SK-N-SH (cell line): ENCODE data around the gene RCOR2. TPM values are rescaled to one million over a fixed set of nuclear protein-coding genes. Genes with fewer than 3 reads are reported as not detected.

Experiments used
- CTCF ChIA-PET: fragments of 300-600, 350-600 bp; formaldehyde crosslinking; extraction: SDS; loops from one replicate; lab custom pipeline; 2021; lab: Yijun Ruan, JAX
- POLR2A ChIA-PET: fragments of 350-600 bp; sonication (Branson Sonifier 250); formaldehyde crosslinking; extraction: SDS; loops from one replicate; lab custom pipeline; 2020; ENCODE audit warnings: antibody characterized with exemption, inconsistent platforms; lab: Yijun Ruan, JAX
- DNase-seq: peaks from one replicate; pipeline ENCODE4 v3.0.0; 2012
- H2AFZ ChIP-seq: fragments of 200-600 bp; sonication (generic); 2 replicates; pipeline ENCODE4 v1.8.1; 2016; ENCODE audit warnings: antibody characterized with exemption, mild to moderate bottlenecking, low read depth
- H3F3A ChIP-seq: fragments of 200-600 bp; sonication (generic); replicated peaks from 2 replicates; pipeline ENCODE3; 2016; ENCODE audit warnings: antibody characterized with exemption, mild to moderate bottlenecking; ENCODE audit not compliant: insufficient read depth
- H3K27ac ChIP-seq, 2 experiments: fragments of 200-500 bp in 1 of 2; fragments of 200-600 bp in 1 of 2; sonication (Bioruptor generic) in 1 of 2; sonication (generic), shearing (Covaris generic) in 1 of 2; 2 replicates each; pipeline versions ENCODE4 v1.5.1 to v1.6.1; 2014 to 2016; ENCODE audit warnings: low read depth in 2 of 2, inconsistent platforms in 1 of 2, low read length in 1 of 2, mild to moderate bottlenecking in 1 of 2, mixed read lengths in 1 of 2
- H3K27me3 ChIP-seq: fragments of 200-600 bp; sonication (generic), shearing (Covaris generic); 2 replicates; pipeline ENCODE4 v1.6.1; 2016; ENCODE audit warnings: mixed run types; ENCODE audit not compliant: insufficient read depth
- H3K36me3 ChIP-seq, 2 experiments: fragments of 200-500 bp in 1 of 2; fragments of 200-600 bp in 1 of 2; sonication (Bioruptor generic) in 1 of 2; sonication (generic) in 1 of 2; replicated peaks in 1 of 2; 2 replicates each; pipeline versions ENCODE3 to v1.5.1; 2014 to 2016; ENCODE audit warnings: low read length in 1 of 2, mild to moderate bottlenecking in 1 of 2; ENCODE audit not compliant: insufficient read depth in 2 of 2, control insufficient read depth in 1 of 2
- H3K4me1 ChIP-seq, 2 experiments: fragments of 200-500 bp in 1 of 2; fragments of 200-600 bp in 1 of 2; sonication (Bioruptor generic) in 1 of 2; sonication (generic), shearing (Covaris generic) in 1 of 2; 2 replicates each; pipeline versions ENCODE4 v1.5.1 to v1.6.1; 2014 to 2016; ENCODE audit warnings: low read depth in 1 of 2, low read length in 1 of 2, mixed run types in 1 of 2; ENCODE audit not compliant: insufficient read depth in 2 of 2, control insufficient read depth in 1 of 2
- H3K4me2 ChIP-seq: fragments of 200-600 bp; sonication (generic), shearing (Covaris generic); 2 replicates; pipeline ENCODE4 v1.6.1; 2017; ENCODE audit warnings: mixed run types
- H3K4me3 ChIP-seq, 2 experiments: fragments of 200-500 bp in 1 of 2; fragments of 200-600 bp in 1 of 2; sonication (Bioruptor generic) in 1 of 2; sonication (generic), shearing (Covaris generic) in 1 of 2; 2 replicates each; pipeline versions ENCODE4 v1.5.1 to v1.8.1; 2014 to 2016; ENCODE audit warnings: low read depth in 2 of 2, inconsistent platforms in 1 of 2, low read length in 1 of 2, mild to moderate bottlenecking in 1 of 2, mixed read lengths in 1 of 2, moderate library complexity in 1 of 2
- H3K79me2 ChIP-seq: fragments of 200-600 bp; sonication (generic); 2 replicates; pipeline ENCODE4 v1.8.1; 2017; ENCODE audit warnings: mild to moderate bottlenecking; ENCODE audit not compliant: insufficient read depth
- H3K9ac ChIP-seq: fragments of 200-600 bp; sonication (generic); 2 replicates; pipeline ENCODE4 v1.6.1; 2017; ENCODE audit warnings: mixed run types
- H3K9me2 ChIP-seq: fragments of 200-600 bp; sonication (generic); 2 replicates; pipeline ENCODE4 v1.6.1; 2017; ENCODE audit warnings: mixed run types
- H3K9me3 ChIP-seq: fragments of 200-600 bp; sonication (generic); 2 replicates; pipeline ENCODE4 v1.6.1; 2017; ENCODE audit warnings: mixed run types, mild to moderate bottlenecking, moderate library complexity
- H4K20me1 ChIP-seq: fragments of 200-600 bp; sonication (generic); 2 replicates; pipeline ENCODE4 v1.6.1; 2017; ENCODE audit warnings: mild to moderate bottlenecking, mixed run types; ENCODE audit not compliant: insufficient read depth
- ELF1 ChIP-seq: IDR thresholded peaks from 2 replicates; pipeline ENCODE4 v1.4.0; 2012
- EP300 ChIP-seq, 2 experiments: IDR thresholded peaks; 2 replicates each; pipeline versions ENCODE4 v1.4.0 to v1.6.1; 2012; ENCODE audit warnings: borderline replicate concordance in 1 of 2, low read depth in 1 of 2, low read length in 1 of 2
- FOSL2 ChIP-seq: IDR thresholded peaks from 2 replicates; pipeline ENCODE4 v1.4.0; 2012; ENCODE audit warnings: low read depth, mild to moderate bottlenecking, moderate library complexity, borderline replicate concordance
- FOXJ3 ChIP-seq: sonication (generic); formaldehyde crosslinking; IDR thresholded peaks from 2 replicates; pipeline ENCODE4 v1.5.1; 2020; ENCODE audit warnings: mild to moderate bottlenecking, missing genetic modification reagents
- FOXM1 ChIP-seq: IDR thresholded peaks from 2 replicates; pipeline ENCODE4 v1.4.0; 2012; ENCODE audit warnings: low read depth, mild to moderate bottlenecking
- GABPA ChIP-seq: IDR thresholded peaks from 2 replicates; pipeline ENCODE4 v1.4.0; 2012; ENCODE audit warnings: low read depth, mild to moderate bottlenecking
- JUND ChIP-seq: IDR thresholded peaks from 2 replicates; pipeline ENCODE4 v1.4.0; 2012
- MAX ChIP-seq: IDR thresholded peaks from 2 replicates; pipeline ENCODE4 v1.4.0; 2012; ENCODE audit warnings: low read depth
- MEF2A ChIP-seq: IDR thresholded peaks from 2 replicates; pipeline ENCODE4 v1.4.0; 2012; ENCODE audit warnings: low read depth, borderline replicate concordance
- MXI1 ChIP-seq: IDR thresholded peaks from 2 replicates; pipeline ENCODE4 v1.6.1; 2012; ENCODE audit warnings: mild to moderate bottlenecking, low read depth, low read length, improper control_type of control experiment
- NFIC ChIP-seq: IDR thresholded peaks from 2 replicates; pipeline ENCODE4 v1.4.0; 2012; ENCODE audit warnings: borderline replicate concordance
- NRF1 ChIP-seq: IDR thresholded peaks from 2 replicates; pipeline ENCODE4 v1.6.1; 2012; ENCODE audit warnings: low read depth, mild to moderate bottlenecking, low read length
- PBX3 ChIP-seq: IDR thresholded peaks from 2 replicates; pipeline ENCODE4; 2012
- POLR2AphosphoS5 ChIP-seq: IDR thresholded peaks from 2 replicates; pipeline ENCODE4 v1.6.1; 2012; ENCODE audit warnings: low read depth, low read length
- RAD21 ChIP-seq: IDR thresholded peaks from 2 replicates; pipeline ENCODE4 v1.6.1; 2012; ENCODE audit warnings: mild to moderate bottlenecking, low read length
- RCOR1 ChIP-seq: fragments of 150-350 bp; IDR thresholded peaks from 2 replicates; pipeline ENCODE4 v1.6.1; 2017; ENCODE audit warnings: antibody characterized with exemption, low read length
- RXRA ChIP-seq: IDR thresholded peaks from 2 replicates; pipeline ENCODE4 v1.4.0; 2012; ENCODE audit warnings: low read depth, mild to moderate bottlenecking, borderline replicate concordance
- SMC3 ChIP-seq: IDR thresholded peaks from 2 replicates; pipeline ENCODE4 v1.6.1; 2012; ENCODE audit warnings: low read depth, low read length, improper control_type of control experiment
- TCF12 ChIP-seq: IDR thresholded peaks from 2 replicates; pipeline ENCODE4 v1.4.0; 2012
- TEAD4 ChIP-seq: IDR thresholded peaks from 2 replicates; pipeline ENCODE4 v1.4.0; 2012; ENCODE audit warnings: mild to moderate bottlenecking, borderline replicate concordance; ENCODE audit not compliant: insufficient read depth
- YY1 ChIP-seq: IDR thresholded peaks from 2 replicates; pipeline ENCODE4 v1.4.0; 2012; ENCODE audit warnings: low read depth, mild to moderate bottlenecking
- WGBS: methylation state at CpG from one replicate; pipeline ENCODE4 v1.1.6; 2017; ENCODE audit warnings: low lambda C conversion rate; 5-methylcytosine and 5-hydroxymethylcytosine counted together
- polyA plus RNA-seq, 3 experiments: library from polyadenylated mRNA; depleted of rRNA; stranded (reverse); fragments of >200 nt; gene quantifications; 2 replicates each; pipeline ENCODE4 v1.2.3, GENCODE V29; 2012
- TF ChIP-seq, protein P1 (sequence below): IDR thresholded peaks from 2 replicates; pipeline ENCODE4 v1.4.0; 2012; ENCODE audit warnings: low read depth, borderline replicate concordance

The RCOR2 gene
- polyA plus RNA-seq, 1 of the 3 experiments (the other 2 are of a cell fraction), result 1.1 TPM

GRCh38 chr11:63913866-63914830 is 2.8 kb downstream of the RCOR2 start:
- Histone ChIP-seq H3K27ac (no peak overlapping the region; a peak in 1 of 4 replicates), H3K4me2 (no peak overlapping the region), H3K9me3 (no peaks in the 10 kb centered on the region), H3K9ac (no peak overlapping the region), H3F3A (no peaks in the 10 kb centered on the region), H3K4me3 (no peak overlapping the region), H3K4me1 (peaks cover 4 to 50% of the 10 kb centered on the region in 2 experiments; a peak in 3 of 4 replicates), H3K79me2 (no peaks in the 10 kb centered on the region), H2AFZ (no peak overlapping the region), H4K20me1 (no peaks in the 10 kb centered on the region), H3K9me2 (no peaks in the 10 kb centered on the region), H3K36me3 (peaks cover 0 to 12% of the 10 kb centered on the region in 2 experiments), H3K27me3 (no peaks in the 10 kb centered on the region)
- POLR2A ChIA-PET, result interaction anchor here (1.5 kb wide), 1 partner anchor 31 kb away, joined by 8 read pairs; no protein-coding TSS in a partner anchor
- TF ChIP-seq FOXJ3 (CRISPR knock-in tag) (no peak), MAX (no peak), RCOR1 (no peak), MXI1 (no peak), MEF2A (no peak), FOXM1 (no peak), NFIC (no peak), SMC3 (no peak), TEAD4 (no peak), TCF12 (no peak), GABPA (no peak), FOSL2 (no peak), JUND (no peak), YY1 (no peak), NRF1 (no peak), POLR2AphosphoS5 (no peak), RAD21 (no peak), PBX3 (no peak)
- DNase-seq, result no peak
- CTCF ChIA-PET, result interaction anchor here (1.1 to 6.7 kb wide), 5 partner anchors 15 to 238 kb away, joined by 3 to 113 read pairs (median 6); partner anchors contain the start of gene MARK2
- 94% methylated on average over 31 of the region's 34 CpGs for WGBS

- H3K9me3 ChIP-seq, result no peaks in the 10 kb centered on the region
- no peak overlapping the region for H2AFZ ChIP-seq
- H3F3A ChIP-seq, result no peaks in the 10 kb centered on the region
- no peaks in the 10 kb centered on the region for H3K79me2 ChIP-seq
- ChIA-PET CTCF (interaction anchor here (0.6 to 6.7 kb wide), 7 partner anchors 13 to 145 kb away, joined by 3 to 113 read pairs (median 4); partner anchors contain the start of genes MARK2 and NAA40), POLR2A (no interaction called here)
- H3K9ac ChIP-seq, result no peak overlapping the region
- peaks cover 4 to 42% of the 10 kb centered on the region in 2 experiments; a peak in 3 of 4 replicates for H3K4me1 ChIP-seq
- no peaks in the 10 kb centered on the region for H3K9me2 ChIP-seq
- peaks cover 0 to 25% of the 10 kb centered on the region in 2 experiments for H3K36me3 ChIP-seq
- TF ChIP-seq GABPA (no peak), PBX3 (no peak), ELF1 (no peak), MXI1 (no peak), POLR2AphosphoS5 (no peak), FOSL2 (no peak), RXRA (no peak), EP300 (IDR thresholded peaks at IDR 0.05; ENCODE audit: borderline replicate concordance in 1 of 2, low read depth in 1 of 2, low read length in 1 of 2) (no peak), NRF1 (no peak)
- TF ChIP-seq, protein P1, sequence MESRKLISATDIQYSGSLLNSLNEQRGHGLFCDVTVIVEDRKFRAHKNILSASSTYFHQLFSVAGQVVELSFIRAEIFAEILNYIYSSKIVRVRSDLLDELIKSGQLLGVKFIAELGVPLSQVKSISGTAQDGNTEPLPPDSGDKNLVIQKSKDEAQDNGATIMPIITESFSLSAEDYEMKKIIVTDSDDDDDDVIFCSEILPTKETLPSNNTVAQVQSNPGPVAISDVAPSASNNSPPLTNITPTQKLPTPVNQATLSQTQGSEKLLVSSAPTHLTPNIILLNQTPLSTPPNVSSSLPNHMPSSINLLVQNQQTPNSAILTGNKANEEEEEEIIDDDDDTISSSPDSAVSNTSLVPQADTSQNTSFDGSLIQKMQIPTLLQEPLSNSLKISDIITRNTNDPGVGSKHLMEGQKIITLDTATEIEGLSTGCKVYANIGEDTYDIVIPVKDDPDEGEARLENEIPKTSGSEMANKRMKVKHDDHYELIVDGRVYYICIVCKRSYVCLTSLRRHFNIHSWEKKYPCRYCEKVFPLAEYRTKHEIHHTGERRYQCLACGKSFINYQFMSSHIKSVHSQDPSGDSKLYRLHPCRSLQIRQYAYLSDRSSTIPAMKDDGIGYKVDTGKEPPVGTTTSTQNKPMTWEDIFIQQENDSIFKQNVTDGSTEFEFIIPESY, result no peak
- H3K4me3 ChIP-seq, result no peak overlapping the region
- no peaks in the 10 kb centered on the region for H3K27me3 ChIP-seq
- DNase-seq, result no peak
- H3K27ac ChIP-seq, result no peak overlapping the region
- H3K4me2 ChIP-seq, result no peak overlapping the region
- WGBS, result 93% methylated on average over 7 of the region's 7 CpGs
- H4K20me1 ChIP-seq, result no peaks in the 10 kb centered on the region
These were observed 4.3 kb downstream of the RCOR2 start for GRCh38 chr11:63912678-63913077.
